GM19023 (cell line): ENCODE results near the gene ADAP1.

Experiments
- ATAC-seq: cut with Tn5 transposase; IDR thresholded peaks from one replicate; pipeline ENCODE4 v1.9.1; 2021; ENCODE audit warnings: mild to moderate bottlenecking, moderate library complexity; ENCODE audit not compliant: unreplicated experiment

The ADAP1 gene

GRCh38 chr7:988963-989529 lies 34.6 kb upstream of the ADAP1 start:
- no peak for ATAC-seq

DNA sequence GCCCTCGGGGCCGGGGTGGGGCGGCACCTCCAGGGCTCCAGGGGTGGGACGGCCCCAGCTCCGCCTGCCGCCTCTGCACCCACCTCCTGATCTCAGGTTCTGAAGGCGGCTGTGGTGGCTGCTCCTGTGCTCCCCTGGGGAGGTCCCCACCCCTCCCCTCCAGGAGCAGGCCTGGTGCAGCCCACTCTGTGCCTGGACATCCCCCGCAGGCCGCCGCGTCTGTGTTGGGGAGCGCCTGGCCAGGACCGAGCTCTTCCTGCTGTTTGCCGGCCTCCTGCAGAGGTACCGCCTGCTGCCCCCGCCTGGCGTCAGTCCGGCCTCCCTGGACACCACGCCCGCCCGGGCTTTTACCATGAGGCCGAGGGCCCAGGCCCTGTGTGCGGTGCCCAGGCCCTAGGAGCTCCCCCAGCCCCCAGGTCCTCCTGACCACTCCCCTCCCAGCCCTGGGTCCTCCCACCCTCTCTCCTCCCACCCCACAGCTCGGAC lies 34.0 kb upstream of the ADAP1 start:
- no peak for ATAC-seq

DNA sequence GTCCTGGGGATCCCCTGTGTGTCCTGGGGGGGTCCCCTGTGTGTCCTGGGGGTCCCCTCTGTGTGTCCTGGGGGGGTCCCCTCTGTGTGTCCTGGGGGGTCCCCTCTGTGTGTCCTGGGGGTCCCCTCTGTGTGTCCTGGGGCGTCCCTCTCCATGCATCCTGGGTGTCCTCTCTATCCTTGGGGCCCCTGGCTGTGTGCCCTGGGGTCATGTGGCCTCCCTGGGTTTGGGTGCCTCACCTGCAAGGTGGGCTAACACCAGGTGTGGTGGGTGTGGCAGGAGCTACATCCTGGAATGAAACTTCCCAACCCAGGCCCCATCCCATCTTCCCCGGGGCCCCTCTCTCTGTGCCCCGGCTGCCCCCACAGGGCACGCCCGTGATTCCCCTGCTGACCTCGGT lies 33.4 kb upstream of the ADAP1 start:
- ATAC-seq: no peak

- no peak for ATAC-seq
Measured at GRCh38 chr7:986766-987751, 32.6 kb upstream of the ADAP1 start.

GRCh38 chr7:985915-986741 lies 31.6 kb upstream of the ADAP1 start:
- no peak for ATAC-seq

DNA sequence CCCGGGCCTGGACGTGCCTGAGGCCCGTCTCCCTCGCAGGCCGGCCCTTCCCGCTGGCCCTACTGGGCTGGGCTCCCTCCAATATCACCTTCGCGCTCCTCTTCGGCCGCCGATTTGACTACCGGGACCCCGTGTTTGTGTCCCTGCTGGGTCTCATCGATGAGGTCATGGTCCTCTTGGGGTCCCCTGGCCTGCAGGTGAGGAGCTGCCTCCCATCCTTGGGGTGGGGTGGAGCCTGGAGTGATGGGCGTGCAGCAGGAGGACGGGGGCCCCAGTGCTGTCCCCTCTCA lies 30.6 kb upstream of the ADAP1 start:
- no peak for ATAC-seq

GRCh38 chr7:984361-985126 lies 30.1 kb upstream of the ADAP1 start:
- ATAC-seq: no peak

DNA sequence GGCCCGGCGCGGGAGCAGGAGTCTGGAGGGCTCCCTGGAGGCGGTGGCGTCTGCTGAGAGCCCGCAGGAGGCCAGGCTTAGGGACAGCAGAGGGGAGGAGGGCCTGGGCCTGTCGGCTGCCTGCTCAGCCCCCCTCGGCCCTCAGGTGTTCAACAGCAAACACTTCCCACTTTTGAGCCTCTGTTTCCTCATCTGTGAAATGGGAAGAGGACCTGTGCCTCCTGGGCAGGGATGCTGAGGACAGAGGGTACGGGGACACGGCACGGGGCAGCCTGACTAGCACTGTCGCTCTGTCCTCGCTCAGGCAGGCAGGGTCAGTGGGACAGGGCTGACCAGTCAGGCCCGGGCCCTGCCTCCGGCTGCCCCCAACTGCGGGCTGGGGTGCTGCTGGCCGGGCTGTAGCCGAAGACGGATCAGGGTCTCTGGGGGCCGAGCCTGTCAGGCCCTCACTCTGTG lies 29.2 kb upstream of the ADAP1 start:
- ATAC-seq: no peak

DNA sequence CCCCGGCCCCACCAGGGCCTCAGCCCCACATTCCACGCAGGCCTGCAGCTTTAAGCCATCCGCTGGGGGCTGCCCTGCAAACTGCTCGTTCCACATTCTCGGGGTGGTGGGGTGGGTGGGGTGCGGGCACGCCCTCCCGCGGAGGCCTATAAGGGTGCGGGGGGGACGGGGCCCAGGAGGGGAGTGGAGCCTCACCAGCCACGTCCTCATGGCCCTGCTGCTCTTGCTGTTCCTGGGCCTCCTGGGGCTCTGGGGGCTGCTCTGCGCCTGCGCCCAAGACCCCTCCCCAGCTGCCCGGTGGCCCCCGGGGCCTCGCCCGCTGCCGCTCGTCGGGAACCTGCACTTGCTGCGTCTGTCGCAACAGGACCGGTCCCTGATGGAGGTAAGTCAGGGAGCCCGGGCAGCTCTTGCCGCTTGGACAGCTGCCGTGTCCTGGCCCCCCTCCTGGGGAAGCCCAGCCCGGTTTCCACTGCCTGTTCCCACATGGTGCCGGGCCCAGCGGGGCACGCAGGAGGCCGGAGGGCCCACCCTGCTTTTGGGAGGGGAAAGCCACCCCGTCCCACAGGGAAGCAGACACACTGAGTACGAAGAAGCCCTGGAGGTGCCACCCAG lies 28.6 kb upstream of the ADAP1 start, which contains the start of gene CYP2W1:
Gene CYP2W1, plus strand, starts transcription at position 178 of the 612 bp plus-strand sequence. Its CDS starts 31 bp downstream, at position 209.
- ATAC-seq: no peak

DNA sequence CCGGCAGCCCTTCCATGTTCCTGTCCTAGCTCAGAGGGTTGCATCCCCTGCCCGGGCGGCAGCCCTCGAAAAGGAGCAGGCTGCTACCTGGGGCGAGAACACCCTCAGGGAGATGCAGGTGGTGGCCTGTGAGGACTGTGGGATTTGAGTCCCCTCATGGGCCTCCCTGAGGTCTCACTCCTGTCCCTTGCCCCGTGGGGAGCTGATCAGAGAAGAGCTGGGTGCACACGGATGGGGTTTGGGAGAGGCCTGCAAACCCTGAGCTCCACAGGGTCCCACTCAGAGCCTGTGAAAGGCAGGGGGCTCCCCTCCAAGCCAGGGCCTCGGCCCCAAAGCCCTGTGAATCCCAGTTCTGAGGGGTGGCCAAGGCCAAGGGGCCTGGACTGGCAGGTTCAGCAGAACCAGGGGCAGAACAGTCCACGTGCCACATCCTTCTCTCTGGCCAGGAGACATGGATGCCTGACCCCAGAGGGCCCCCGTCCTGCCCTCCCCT lies 28.1 kb upstream of the ADAP1 start:
- ATAC-seq: no peak

- no peak for ATAC-seq
Measured at GRCh38 chr7:981793-982510, 27.5 kb upstream of the ADAP1 start.

- ATAC-seq: no peak
Measured at GRCh38 chr7:979886-980571, 25.5 kb upstream of the ADAP1 start.

DNA sequence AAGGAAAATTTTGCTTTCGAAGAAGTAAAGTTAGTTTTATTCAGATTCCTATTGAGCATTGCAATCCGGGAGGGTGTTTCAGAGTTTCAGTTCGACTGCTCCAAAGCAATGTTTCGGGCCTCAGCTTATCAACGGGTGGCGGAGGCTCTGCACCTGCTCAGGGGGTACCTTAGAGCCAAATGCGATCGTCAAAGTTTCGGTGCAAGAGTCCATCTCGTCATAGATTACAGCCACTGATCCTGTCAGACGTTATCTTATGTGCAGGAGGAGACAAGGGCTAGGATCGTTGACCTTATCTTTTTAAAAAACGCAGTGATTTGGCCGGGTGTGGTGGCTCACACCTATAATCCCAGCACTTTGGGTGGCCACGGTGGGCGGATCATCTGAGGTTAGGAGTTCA lies 24.7 kb upstream of the ADAP1 start:
- ATAC-seq: no peak

- ATAC-seq: no peak
Measured at GRCh38 chr7:978416-979091, 24.1 kb upstream of the ADAP1 start.

GRCh38 chr7:978049-978346 lies 23.5 kb upstream of the ADAP1 start:
- ATAC-seq: no peak

DNA sequence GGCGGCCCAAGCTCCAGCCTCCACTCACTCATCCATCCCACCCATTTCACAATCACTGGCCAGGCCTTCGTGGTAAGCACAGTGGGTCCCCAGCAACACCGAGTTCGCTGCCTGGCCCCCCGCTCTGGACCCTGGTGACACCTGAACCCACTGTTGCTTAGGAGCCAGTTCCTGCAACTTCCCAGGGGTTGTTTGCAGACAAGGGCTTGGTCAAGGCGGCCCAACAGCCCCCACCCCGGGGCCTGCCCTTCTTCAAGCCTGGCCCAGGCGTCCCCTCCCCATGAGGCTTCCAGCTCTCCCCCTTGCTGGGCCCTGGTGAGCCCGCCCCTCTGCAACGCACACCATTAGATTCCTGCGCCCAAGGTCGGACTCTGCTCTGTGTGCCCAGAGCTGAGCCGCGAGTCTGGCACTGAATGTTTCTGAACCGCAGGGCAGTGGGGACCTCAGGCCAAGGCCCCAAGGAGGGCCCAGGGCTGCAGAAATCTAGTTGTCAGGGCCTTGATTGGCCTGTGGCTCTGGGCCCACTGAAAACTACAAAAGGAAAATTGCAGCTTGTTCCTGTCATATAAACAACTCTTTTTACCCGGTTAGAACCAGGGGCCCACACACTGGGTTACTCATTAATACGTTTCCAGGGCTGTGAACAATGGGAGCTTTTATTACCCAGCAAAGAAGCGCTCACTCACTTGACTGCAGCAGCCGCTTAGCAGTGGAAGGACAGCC lies 23.0 kb upstream of the ADAP1 start:
- no peak for ATAC-seq

DNA sequence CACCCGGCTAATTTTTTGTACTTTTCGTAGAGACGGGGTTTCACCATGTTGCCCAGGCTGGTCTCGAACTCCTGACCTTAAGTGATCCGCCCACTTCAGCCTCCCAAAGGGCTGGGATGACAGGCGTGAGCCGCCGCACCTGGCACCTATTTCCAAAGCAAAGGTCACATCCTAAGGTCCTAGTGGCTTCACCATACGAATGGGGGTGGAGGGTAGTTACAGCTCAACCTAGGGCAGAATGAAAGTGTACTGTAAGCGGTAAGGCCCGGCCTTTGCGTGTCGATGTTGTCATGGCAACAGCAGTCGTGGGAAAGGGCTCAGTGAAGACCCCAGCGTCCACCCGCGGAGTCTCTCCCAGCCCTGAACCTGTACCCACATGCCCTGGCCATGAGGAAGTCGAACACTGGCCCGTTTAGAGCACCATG lies 22.4 kb upstream of the ADAP1 start:
- no peak for ATAC-seq
